NCI-H146 treated with DMSO at 0.1 percent for 48 hours (cell line): ENCODE results near the gene IL1RN.
A peak's percentile ranks its signal among the peaks of the same experiment; 100 is the strongest.

Experiments
- DNase-seq: peaks from one replicate; lab custom pipeline; 2025; ENCODE audit not compliant: unreplicated experiment; lab: John Stamatoyannopoulos, UW

Gene IL1RN

GRCh38 chr2:113127646-113128570 is 510 bp downstream of the IL1RN start:
- no peak for DNase-seq

GRCh38 chr2:113129519-113130078 is 2.2 kb downstream of the IL1RN start:
- no peak for DNase-seq

- DNase-seq, result no peak
Observed at GRCh38 chr2:113131352-113132185, 4.2 kb downstream of the IL1RN start.

GRCh38 chr2:113132414-113133021 is 5.1 kb downstream of the IL1RN start:
- DNase-seq, result no peak

- DNase-seq, result no peak
Observed at GRCh38 chr2:113133704-113134598, 6.6 kb downstream of the IL1RN start.

- DNase-seq, result no peak
Observed at GRCh38 chr2:113134717-113135116, 7.3 kb downstream of the IL1RN start.

GRCh38 chr2:113135317-113135716 is 7.9 kb downstream of the IL1RN start:
- DNase-seq, result no peak

GRCh38 chr2:113136828-113137775 is 9.7 kb downstream of the IL1RN start:
- DNase-seq, result peak; percentile 18

GRCh38 chr2:113137827-113138226 is 10.4 kb downstream of the IL1RN start:
- DNase-seq, result no peak

- DNase-seq, result peak; percentile 49
Observed at GRCh38 chr2:113138428-113139322, 11.3 kb downstream of the IL1RN start.

GRCh38 chr2:113141451-113141850 is 14.1 kb downstream of the IL1RN start:
- no peak for DNase-seq

- no peak for DNase-seq
Observed at GRCh38 chr2:113142290-113142689, 14.9 kb downstream of the IL1RN start.

- DNase-seq, result no peak
Observed at GRCh38 chr2:113144259-113144658, 16.9 kb downstream of the IL1RN start.

GRCh38 chr2:113148606-113149552 is 21.5 kb downstream of the IL1RN start:
- DNase-seq, result no peak

GRCh38 chr2:113149553-113150257 is 22.3 kb downstream of the IL1RN start:
- DNase-seq, result no peak

- DNase-seq, result no peak
Observed at GRCh38 chr2:113150258-113150601, 22.8 kb downstream of the IL1RN start.
